GM21576 (cell line): Measurements from ENCODE around the gene COL11A2.
"Not testable (repeated sequence)": the region's sequence is repeated elsewhere in the genome, so short reads cannot be mapped to it uniquely, and the experiment has no call there.

ENCODE experiments used
- ATAC-seq: cut with Tn5 transposase; IDR thresholded peaks from one replicate; pipeline ENCODE4 v1.9.1; 2021; ENCODE audit warnings: mild to moderate bottlenecking, moderate library complexity; ENCODE audit not compliant: unreplicated experiment

The COL11A2 gene

GRCh38 chr6:33160728-33161344 is 31.4 kb downstream of the COL11A2 start:
- ATAC-seq = no peak

- ATAC-seq = no peak
These were observed 32.2 kb downstream of the COL11A2 start for GRCh38 chr6:33160096-33160495.

- ATAC-seq = no peak
These were observed 35.3 kb downstream of the COL11A2 start for GRCh38 chr6:33156964-33157363.

- no peak for ATAC-seq
These were observed 35.7 kb downstream of the COL11A2 start for GRCh38 chr6:33156561-33156960.

- ATAC-seq = no peak
These were observed 37.9 kb downstream of the COL11A2 start for GRCh38 chr6:33154349-33154748.

- ATAC-seq = no peak
These were observed 41.2 kb downstream of the COL11A2 start for GRCh38 chr6:33151050-33151449.

- ATAC-seq = not testable (repeated sequence)
These were observed 41.7 kb downstream of the COL11A2 start for GRCh38 chr6:33150560-33150959.

- no peak for ATAC-seq
These were observed 44.2 kb downstream of the COL11A2 start for GRCh38 chr6:33147807-33148666.

- ATAC-seq = no peak
These were observed 47.9 kb downstream of the COL11A2 start for GRCh38 chr6:33144373-33144772.

GRCh38 chr6:33143113-33143770 is 49.0 kb downstream of the COL11A2 start:
- no peak for ATAC-seq

- ATAC-seq = no peak
These were observed 49.7 kb downstream of the COL11A2 start for GRCh38 chr6:33142501-33143070.

- no peak for ATAC-seq
These were observed 51.7 kb downstream of the COL11A2 start for GRCh38 chr6:33140556-33140955.

- ATAC-seq = no peak
These were observed 52.6 kb downstream of the COL11A2 start for GRCh38 chr6:33139596-33140206.

- ATAC-seq = no peak
These were observed 55.9 kb downstream of the COL11A2 start for GRCh38 chr6:33136310-33136900.

GRCh38 chr6:33132081-33132524 is 60.2 kb downstream of the COL11A2 start:
- ATAC-seq = no peak

- no peak for ATAC-seq
These were observed 63.9 kb downstream of the COL11A2 start for GRCh38 chr6:33128318-33128717.

- ATAC-seq = no peak
These were observed 66.1 kb downstream of the COL11A2 start for GRCh38 chr6:33126101-33126714.

GRCh38 chr6:33124947-33125346 is 67.3 kb downstream of the COL11A2 start:
- no peak for ATAC-seq

- no peak for ATAC-seq
These were observed 67.8 kb downstream of the COL11A2 start for GRCh38 chr6:33124525-33124901.
